Heart left ventricle (tissue), 16 donors: ENCODE results near the gene IQCH. TPM values are rescaled to one million over a fixed set of nuclear protein-coding genes. Genes with fewer than 3 reads are reported as not detected.

Source experiments
- ATAC-seq, 4 donors: fragments of 200-7000 bp; cut with Tn5 transposase; one replicate each; pipeline ENCODE4 v1.9.1; 2020 to 2022; ENCODE audit warnings: moderate library complexity in 4 of 4, mild to moderate bottlenecking in 3 of 4, moderate number of reproducible peaks in 1 of 4
- DNase-seq, 5 donors: peaks; one replicate each; pipeline ENCODE4 v3.0.0-alpha.2; 2020
- H3K27ac ChIP-seq, 12 donors: fragments of 200-600 bp; sonication (generic) in 4 of 12; one replicate each; pipeline versions ENCODE4 v1.5.0 to v1.8.0; 2016 to 2022; ENCODE audit warnings: mild to moderate bottlenecking in 2 of 12
- H3K27me3 ChIP-seq, 9 donors: fragments of 200-600 bp; sonication (generic) in 2 of 9; one replicate each; pipeline versions ENCODE4 v1.5.1 to v1.8.0; 2016 to 2022; ENCODE audit warnings: mild to moderate bottlenecking in 3 of 9
- H3K36me3 ChIP-seq, 9 donors: fragments of 200-600 bp; sonication (generic) in 2 of 9; one replicate each; pipeline versions ENCODE4 v1.5.0 to v1.8.0; 2018 to 2022; ENCODE audit warnings: mild to moderate bottlenecking in 2 of 9
- H3K4me1 ChIP-seq, 12 donors: fragments of 200-600 bp; sonication (generic) in 4 of 12; one replicate each; pipeline versions ENCODE4 v1.5.0 to v1.8.0; 2016 to 2022; ENCODE audit warnings: mild to moderate bottlenecking in 3 of 12
- H3K4me3 ChIP-seq, 12 donors: fragments of 200-600 bp; sonication (generic) in 4 of 12; one replicate each; pipeline versions ENCODE4 v1.5.0 to v1.8.0; 2017 to 2022; ENCODE audit warnings: mild to moderate bottlenecking in 9 of 12, moderate library complexity in 4 of 12
- H3K9me3 ChIP-seq, 12 donors: fragments of 200-600 bp; sonication (generic) in 4 of 12; one replicate each; pipeline versions ENCODE4 v1.5.0 to v1.8.0; 2016 to 2022; ENCODE audit warnings: mild to moderate bottlenecking in 1 of 12
- POLR2A ChIP-seq, 2 donors: fragments of 450-650 bp; IDR thresholded peaks; one replicate each; pipeline ENCODE4 v1.6.1; 2017; ENCODE audit warnings: antibody characterized with exemption in 2 of 2, mild to moderate bottlenecking in 2 of 2, moderate library complexity in 2 of 2
- WGBS, 4 donors: extraction: QIAGEN DNeasy Blood & Tissue Kit in 2 of 4; methylation state at CpG; one replicate each; pipeline versions ENCODE4 v1.1.5 to v1.1.7; 2013 to 2018; 5-methylcytosine and 5-hydroxymethylcytosine counted together
- intact Hi-C, 10 donors: fragments of 100-400 bp; cut with DNase I; formaldehyde crosslinking; loops; one replicate each; pipeline versions ENCODE4 v1.11.1 to v1.14.2; 2022
- polyA plus RNA-seq, 2 donors: library from polyadenylated mRNA; stranded (reverse); fragments of 200-250 nt; gene quantifications; one replicate each; pipeline ENCODE4 v1.2.3, GENCODE V29; 2013
- total RNA-seq, 9 donors: library from RNA; depleted of rRNA in 2 of 9; stranded (reverse); fragments of >200 nt in 2 of 9; fragmentation: NEBNext Ultra II Directional in 3 of 9; extraction: Animal tissue kit (Norgen Biotek cat#: 25700) in 3 of 9; gene quantifications; one replicate each; pipeline versions ENCODE4 v1.1.0 to v1.2.4, GENCODE V29; 2016 to 2023
- TF ChIP-seq, protein P1 (sequence below), 12 donors: fragments of 200-600 bp; sonication (generic) in 4 of 12; IDR thresholded peaks; one replicate each; pipeline versions ENCODE4 v1.5.0 to v1.8.0; 2018 to 2022; ENCODE audit warnings: antibody characterized with exemption in 12 of 12, mild to moderate bottlenecking in 5 of 12
- donor health status: ischemic (EF 13 %, LVEDD 7.1; RV severe dilation, severe dysfunction).
- donor health status: healthy with polysubstance abuse.
- donor health status: DM: no; HTN: yes; CAD: no.
- donor health status: DM: no; HTN: no; CAD: no.
- donor health status: ischemic (EF 25% LVEDD 6.9; RV normal size, moderate dysfunction).
- donor health status: ischemic (EF 25% LVEDD 5.7; RV mildly dilated, moderate dysfunction).
- donor health status: healthy.
- donor health status: DM: yes; HTN: yes; CAD: no.
- donor health status: ischemic (EF 35%, LVEDD 5.7; RV mildly dilated, moderate dysfunction).
- donor health status: nonischemic (EF 11% LVEDD 7.7; RV severe dilation, severe dysfunction).
- donor health status: DM: yes; HTN: yes; CAD: no.
- donor health status: PGD.
- donor health status: ischemic (EF 29% LVEDD 5.4; RV normal size, mild dysfunction).
- donor health status: nonischemic (EF 23%, LVEDD 6.1; RV moderate dilation, normal function).

IQCH gene
- total and polyA plus RNA-seq, 11 donors = 0.11 to 3.3 (median 1.4) TPM

- H3K4me1 ChIP-seq = peaks cover 0 to 6% (median 0%) of the 10 kb centered on the region in 12 donors
- H3K36me3 ChIP-seq = no peaks in the 10 kb centered on the region
- H3K27ac ChIP-seq = no peak overlapping the region
- TF ChIP-seq POLR2A (IDR thresholded peaks at IDR 0.05) = no peak
- TF ChIP-seq, protein P1, sequence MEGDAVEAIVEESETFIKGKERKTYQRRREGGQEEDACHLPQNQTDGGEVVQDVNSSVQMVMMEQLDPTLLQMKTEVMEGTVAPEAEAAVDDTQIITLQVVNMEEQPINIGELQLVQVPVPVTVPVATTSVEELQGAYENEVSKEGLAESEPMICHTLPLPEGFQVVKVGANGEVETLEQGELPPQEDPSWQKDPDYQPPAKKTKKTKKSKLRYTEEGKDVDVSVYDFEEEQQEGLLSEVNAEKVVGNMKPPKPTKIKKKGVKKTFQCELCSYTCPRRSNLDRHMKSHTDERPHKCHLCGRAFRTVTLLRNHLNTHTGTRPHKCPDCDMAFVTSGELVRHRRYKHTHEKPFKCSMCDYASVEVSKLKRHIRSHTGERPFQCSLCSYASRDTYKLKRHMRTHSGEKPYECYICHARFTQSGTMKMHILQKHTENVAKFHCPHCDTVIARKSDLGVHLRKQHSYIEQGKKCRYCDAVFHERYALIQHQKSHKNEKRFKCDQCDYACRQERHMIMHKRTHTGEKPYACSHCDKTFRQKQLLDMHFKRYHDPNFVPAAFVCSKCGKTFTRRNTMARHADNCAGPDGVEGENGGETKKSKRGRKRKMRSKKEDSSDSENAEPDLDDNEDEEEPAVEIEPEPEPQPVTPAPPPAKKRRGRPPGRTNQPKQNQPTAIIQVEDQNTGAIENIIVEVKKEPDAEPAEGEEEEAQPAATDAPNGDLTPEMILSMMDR (IDR thresholded peaks at IDR 0.05) = no peak
- ATAC-seq (no peak), DNase-seq (no peak)
- H3K9me3 ChIP-seq = no peaks in the 10 kb centered on the region
- no peak overlapping the region for H3K4me3 ChIP-seq
- intact Hi-C loops = loop anchor here in 5 of 10 donors (10.0 kb wide), 2 partner anchors 135 to 195 kb away; partner anchors contain the start of gene SMAD3 (in 4 of the 5)
- no peaks in the 10 kb centered on the region for H3K27me3 ChIP-seq
These were observed 4.8 kb downstream of the IQCH start for GRCh38 chr15:67259379-67259778.

GRCh38 chr15:67259806-67260205, 5.2 kb downstream of the IQCH start:
- ATAC-seq (no peak), DNase-seq (no peak)
- H3K36me3 ChIP-seq = no peaks in the 10 kb centered on the region
- no peaks in the 10 kb centered on the region for H3K9me3 ChIP-seq
- no peak for TF ChIP-seq POLR2A (IDR thresholded peaks at IDR 0.05)
- TF ChIP-seq, protein P1 (IDR thresholded peaks at IDR 0.05) = no peak
- peaks cover 0 to 6% (median 0%) of the 10 kb centered on the region in 12 donors for H3K4me1 ChIP-seq
- no peaks in the 10 kb centered on the region for H3K27me3 ChIP-seq
- intact Hi-C loops = loop anchor here in 5 of 10 donors (10.0 kb wide), 2 partner anchors 135 to 195 kb away; partner anchors contain the start of gene SMAD3 (in 4 of the 5)
- H3K27ac ChIP-seq = no peak overlapping the region
- H3K4me3 ChIP-seq = no peak overlapping the region

- TF ChIP-seq POLR2A (IDR thresholded peaks at IDR 0.05) = no peak
- TF ChIP-seq, protein P1 (IDR thresholded peaks at IDR 0.05) = no peak
- no peaks in the 10 kb centered on the region for H3K9me3 ChIP-seq
- no peaks in the 10 kb centered on the region for H3K4me1 ChIP-seq
- H3K4me3 ChIP-seq = no peak overlapping the region
- H3K27me3 ChIP-seq = no peaks in the 10 kb centered on the region
- ATAC-seq = no peak
- 88 to 95% (median 90%) methylated on average over 6 of the region's 6 CpGs for WGBS, 4 donors
- no peak overlapping the region for H3K27ac ChIP-seq
- no peaks in the 10 kb centered on the region for H3K36me3 ChIP-seq
- intact Hi-C loops = no loop called here
- DNase-seq = no peak
These were observed 12.3 kb downstream of the IQCH start for GRCh38 chr15:67266870-67267269.

DNA sequence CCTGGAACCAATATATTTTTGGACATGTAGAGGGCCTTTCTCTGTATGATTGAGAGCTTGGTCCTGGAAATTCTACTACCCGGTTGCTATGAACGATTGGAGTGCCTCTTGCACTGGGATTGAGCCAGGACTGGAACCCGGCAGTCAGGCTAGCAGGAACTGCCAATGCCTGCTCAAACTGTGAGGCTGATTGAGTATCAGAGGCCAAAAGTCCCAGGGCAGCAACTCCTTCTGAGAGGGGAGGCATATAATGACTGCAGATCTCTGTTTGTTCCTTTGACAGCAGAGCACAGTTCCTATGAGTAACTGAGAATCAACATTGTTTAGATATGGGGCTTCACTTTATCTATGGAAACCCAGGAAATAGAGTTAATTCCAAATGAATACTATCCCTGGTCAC, 12.9 kb downstream of the IQCH start:
- H3K27me3 ChIP-seq = no peaks in the 10 kb centered on the region
- TF ChIP-seq POLR2A (IDR thresholded peaks at IDR 0.05) = no peak
- TF ChIP-seq, protein P1 (IDR thresholded peaks at IDR 0.05) = no peak
- H3K4me3 ChIP-seq = no peak overlapping the region
- 61 to 75% (median 66%) methylated on average over 2 to 3 of the region's 3 CpGs for WGBS, 4 donors
- H3K4me1 ChIP-seq = no peaks in the 10 kb centered on the region
- H3K27ac ChIP-seq = no peak overlapping the region
- DNase-seq (no peak), ATAC-seq (no peak)
- H3K36me3 ChIP-seq = no peaks in the 10 kb centered on the region
- peaks cover 0 to under 1% (median 0%) of the 10 kb centered on the region in 12 donors for H3K9me3 ChIP-seq
- intact Hi-C loops = no loop called here
